Right lobe of liver (tissue), 6 donors: ENCODE measurements around the gene TUB. TPM values are rescaled to one million over a fixed set of nuclear protein-coding genes. Genes with fewer than 3 reads are reported as not detected.

ENCODE experiments used
- ATAC-seq, 4 donors: fragments of 200-7000 bp; cut with Tn5 transposase; one replicate each; pipeline ENCODE4 v1.9.1; 2020; ENCODE audit warnings: mild to moderate bottlenecking in 4 of 4, moderate library complexity in 4 of 4
- DNase-seq, 3 donors: peaks; one replicate each; pipeline ENCODE4 v3.0.0-alpha.2; 2020
- H3K27ac ChIP-seq, 3 donors: fragments of 200-600 bp; one replicate each; pipeline ENCODE4 v1.8.0; 2022
- H3K27me3 ChIP-seq, 2 donors: fragments of 200-600 bp; one replicate each; pipeline ENCODE4 v1.8.0; 2022
- H3K36me3 ChIP-seq, 4 donors: fragments of 200-600 bp; sonication (generic) in 1 of 4; one replicate each; pipeline versions ENCODE4 v1.5.1 to v1.8.0; 2017 to 2022; ENCODE audit warnings: control low read depth in 1 of 4
- H3K4me1 ChIP-seq, 4 donors: fragments of 200-600 bp; sonication (generic) in 1 of 4; one replicate each; pipeline versions ENCODE4 v1.5.1 to v1.8.0; 2017 to 2022; ENCODE audit warnings: control low read depth in 1 of 4
- H3K4me3 ChIP-seq, 3 donors: fragments of 200-600 bp; one replicate each; pipeline ENCODE4 v1.8.0; 2022
- H3K9me3 ChIP-seq, 4 donors: fragments of 200-600 bp; sonication (generic) in 1 of 4; one replicate each; pipeline versions ENCODE4 v1.5.1 to v1.8.0; 2017 to 2022; ENCODE audit warnings: control low read depth in 1 of 4
- CTCF ChIP-seq, 4 donors: fragments of 200-600 bp in 3 of 4; fragments of 450-650 bp in 1 of 4; IDR thresholded peaks; one replicate each; pipeline versions ENCODE4 v1.5.1 to v1.8.0; 2016 to 2022; ENCODE audit warnings: antibody characterized with exemption in 4 of 4, mild to moderate bottlenecking in 2 of 4
- POLR2A ChIP-seq: fragments of 450-650 bp; IDR thresholded peaks from one replicate; pipeline ENCODE4 v1.6.1; 2017; ENCODE audit warnings: antibody characterized with exemption, mild to moderate bottlenecking
- WGBS: methylation state at CpG from one replicate; pipeline ENCODE4 v1.1.6; 2018; ENCODE audit warnings: low coverage, low lambda C conversion rate; ENCODE audit not compliant: insufficient coverage; ENCODE audit errors: missing lambda C conversion rate; 5-methylcytosine and 5-hydroxymethylcytosine counted together
- intact Hi-C, 2 donors: fragments of 100-400 bp; cut with DNase I; formaldehyde crosslinking; loops; one replicate each; pipeline versions ENCODE4 v1.11.2 to v1.14.1; 2022
- total RNA-seq, 6 experiments: library from RNA; depleted of rRNA in 2 of 6; stranded (reverse); fragments of >200 nt in 2 of 6; fragmentation: NEBNext Ultra II Directional in 3 of 6; extraction: Animal tissue kit (Norgen Biotek cat#: 25700) in 3 of 6; gene quantifications; one replicate each; pipeline versions ENCODE4 v1.1.0 to v1.2.4, GENCODE V29; 2016 to 2023
- donor health status: DM: no; HTN: yes; CAD: no.
- donor health status: DM: no; HTN: no; CAD: no.
- donor health status: DM: no; HTN: no; CAD: no.
- donor health status: DM: no; HTN: yes; CAD: no.
- donor health status: DM: no; HTN: yes; CAD: no.

TUB gene
- total RNA-seq, 6 experiments from 2014 or later = 0.42 to 3.1 (median 0.89) TPM

- Histone ChIP-seq H3K27me3 (no peaks in the 10 kb centered on the region), H3K9me3 (no peaks in the 10 kb centered on the region), H3K27ac (no peak overlapping the region), H3K4me3 (no peak overlapping the region), H3K36me3 (no peaks in the 10 kb centered on the region), H3K4me1 (no peaks in the 10 kb centered on the region)
- DNase-seq (peak in 1 of 3 donors; percentile 22), ATAC-seq (no peak)
- TF ChIP-seq POLR2A = no peak
- no peak for TF ChIP-seq CTCF (IDR thresholded peaks at IDR 0.05)
- 98% methylated on average over 4 of the region's 8 CpGs for WGBS
- intact Hi-C loops = no loop called here
Measured at GRCh38 chr11:8059030-8059429, 22.0 kb upstream of the TUB start.

- Histone ChIP-seq H3K27ac (no peak overlapping the region), H3K9me3 (no peaks in the 10 kb centered on the region), H3K27me3 (no peaks in the 10 kb centered on the region), H3K36me3 (no peaks in the 10 kb centered on the region), H3K4me3 (no peak overlapping the region), H3K4me1 (no peaks in the 10 kb centered on the region)
- TF ChIP-seq POLR2A = no peak
- no peak for TF ChIP-seq CTCF (IDR thresholded peaks at IDR 0.05)
- intact Hi-C loops = no loop called here
- no peak for ATAC-seq
- WGBS = 25% methylated on average over 8 of the region's 10 CpGs
- peak in 1 of 3 donors; percentile 41 for DNase-seq
Measured at GRCh38 chr11:8059571-8060011, 21.4 kb upstream of the TUB start.

GRCh38 chr11:8060146-8060719, 20.8 kb upstream of the TUB start:
- DNase-seq = peak in 1 of 3 donors; percentile 27
- TF ChIP-seq CTCF (IDR thresholded peaks at IDR 0.05) (no peak), POLR2A (no peak)
- Histone ChIP-seq H3K4me3 (no peak overlapping the region), H3K36me3 (no peaks in the 10 kb centered on the region), H3K9me3 (no peaks in the 10 kb centered on the region), H3K4me1 (no peaks in the 10 kb centered on the region), H3K27ac (no peak overlapping the region), H3K27me3 (no peaks in the 10 kb centered on the region)
- ATAC-seq = no peak
- no CpG with 5 or more reads among the region's 3 CpGs for WGBS
- intact Hi-C loops = no loop called here

GRCh38 chr11:8060801-8061554, 20.0 kb upstream of the TUB start:
- no peaks in the 10 kb centered on the region for H3K36me3 ChIP-seq
- WGBS = no CpG with 5 or more reads among the region's 12 CpGs
- DNase-seq (peak in 1 of 3 donors; percentile 14), ATAC-seq (no peak)
- no peaks in the 10 kb centered on the region for H3K9me3 ChIP-seq
- H3K4me1 ChIP-seq = no peaks in the 10 kb centered on the region
- intact Hi-C loops = no loop called here
- H3K4me3 ChIP-seq = no peak overlapping the region
- no peak overlapping the region for H3K27ac ChIP-seq
- H3K27me3 ChIP-seq = no peaks in the 10 kb centered on the region
- TF ChIP-seq POLR2A = no peak
- no peak for TF ChIP-seq CTCF (IDR thresholded peaks at IDR 0.05)
